Activated CD4-positive, CD25-positive, alpha-beta regulatory T cell treated with anti-CD3 and anti-CD28 coated beads, Interleukin-2, amount 50 U/mL, for 24 hours (primary cell): ENCODE data around the gene CREB3.
A peak's percentile ranks its signal among the peaks of the same experiment; 100 is the strongest.

Source experiments
- ATAC-seq, 2 donors: fragments of 150-1000 bp; cut with Tn5 transposase; one replicate each; pipeline ENCODE4 v1.10.0; 2021; ENCODE audit warnings: mild to moderate bottlenecking in 1 of 2, moderate library complexity in 1 of 2

CREB3 gene

DNA sequence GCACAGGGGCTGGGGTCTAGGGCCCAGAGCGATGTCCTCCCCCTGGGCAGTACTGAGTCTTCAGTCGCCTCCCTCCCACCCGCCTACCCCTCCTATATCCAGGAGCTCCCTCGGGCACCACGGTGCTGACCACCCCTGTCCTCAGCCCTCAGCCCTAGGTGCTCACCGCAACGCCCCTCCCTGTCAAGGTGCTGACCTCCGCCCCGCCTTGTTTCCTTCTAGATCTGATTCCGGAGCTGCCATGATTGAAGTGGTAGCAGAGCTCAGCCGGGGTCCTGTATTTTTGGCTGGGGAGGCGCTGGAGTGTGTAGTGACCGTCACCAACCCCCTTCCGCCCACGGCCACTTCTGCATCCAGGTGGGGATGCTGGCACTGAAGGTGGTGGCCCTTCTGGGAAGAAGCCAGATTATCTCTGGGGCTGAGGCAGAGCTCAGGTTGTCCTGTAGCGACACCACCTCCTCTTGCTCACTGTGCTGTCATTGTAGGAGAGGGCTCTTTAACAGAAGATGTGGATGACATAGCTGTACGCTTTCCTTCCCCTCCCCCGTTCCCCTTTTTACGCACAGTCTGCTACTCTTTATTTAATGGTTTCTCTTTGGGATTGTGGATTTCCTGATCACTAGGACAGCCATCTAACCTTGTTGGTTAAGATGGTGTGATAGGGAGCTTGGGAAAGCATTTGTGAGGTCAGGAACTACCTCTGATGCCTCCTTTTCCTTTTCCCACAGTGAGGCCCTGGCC lies 17.2 kb downstream of the CREB3 start:
- ATAC-seq, result peak; percentile 48 to 54

DNA sequence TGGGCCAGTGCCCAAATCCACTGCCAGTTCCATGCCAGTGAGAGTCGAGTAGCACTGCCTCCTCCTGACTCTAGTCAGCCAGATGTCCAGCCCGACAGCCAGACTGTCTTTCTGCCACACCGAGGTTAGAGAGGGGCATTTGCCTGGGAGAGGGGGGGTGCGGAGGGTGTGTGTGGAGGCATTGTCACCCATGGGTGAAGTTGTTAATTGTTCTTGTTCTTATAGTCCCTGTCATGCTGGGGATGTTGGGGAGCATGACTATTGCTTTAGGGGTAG lies 17.7 kb downstream of the CREB3 start:
- no peak for ATAC-seq

GRCh38 chr9:35753466-35753865 lies 21.0 kb downstream of the CREB3 start:
- no peak for ATAC-seq

- ATAC-seq, result no peak
Measured at GRCh38 chr9:35754264-35754663, 21.8 kb downstream of the CREB3 start, which contains the start of gene MSMP. Gene MSMP (minus strand): TSS chr9:35754276. CDS start chr9:35754129, 147 bp downstream.

- ATAC-seq, result no peak
Measured at GRCh38 chr9:35755071-35755470, 22.6 kb downstream of the CREB3 start.

DNA sequence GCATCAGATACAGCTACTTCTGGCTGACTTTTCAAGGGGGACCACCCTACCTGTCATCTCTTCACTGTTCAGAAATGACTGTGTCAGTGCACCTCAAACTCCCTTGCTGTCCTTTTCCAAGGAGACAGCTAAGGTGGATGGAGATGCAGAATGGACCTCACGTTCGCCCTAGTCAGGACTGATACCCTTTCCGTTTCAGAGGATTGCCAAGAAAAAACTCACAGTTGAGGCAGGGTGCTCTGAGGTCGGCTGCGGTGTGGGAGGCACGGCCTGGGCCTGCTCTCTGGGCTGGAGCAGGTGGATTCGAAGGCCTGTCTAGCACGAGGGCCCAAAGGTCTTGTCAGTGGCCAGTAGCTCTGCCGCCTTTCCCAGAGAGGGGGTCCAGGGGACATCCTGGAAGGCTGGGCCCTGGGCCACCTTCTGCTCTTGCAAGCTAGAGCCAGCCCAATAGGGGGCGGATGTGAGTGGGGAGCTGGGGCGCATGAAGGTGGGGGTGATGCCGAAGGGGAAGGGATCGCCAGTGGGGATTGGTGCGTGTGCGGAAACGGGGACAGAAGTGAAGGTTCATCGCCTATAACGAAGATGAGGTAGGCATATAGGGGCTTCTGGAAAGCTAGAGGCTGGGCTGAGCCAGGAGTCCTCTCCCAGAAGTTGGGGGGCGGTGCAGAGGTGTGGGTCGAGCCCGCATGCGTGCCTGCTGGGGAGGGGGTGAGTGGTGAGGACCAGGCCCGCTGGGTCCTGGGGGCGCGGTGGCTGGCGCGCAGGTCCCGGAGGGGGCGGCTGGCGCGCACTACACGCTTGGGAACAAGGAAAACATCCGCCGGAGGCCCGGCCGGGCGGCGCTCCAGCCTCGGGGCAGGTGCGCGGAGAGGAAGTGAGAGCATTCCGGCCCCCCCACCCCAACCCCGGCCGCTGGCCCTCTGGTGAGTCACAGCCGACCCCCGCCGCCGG lies 24.1 kb downstream of the CREB3 start:
- ATAC-seq, result peak; percentile 82 to 88

GRCh38 chr9:35757226-35757891 lies 24.9 kb downstream of the CREB3 start:
- ATAC-seq, result peak; percentile 16 to 31

- ATAC-seq, result no peak
Measured at GRCh38 chr9:35757892-35758275, 25.4 kb downstream of the CREB3 start.

DNA sequence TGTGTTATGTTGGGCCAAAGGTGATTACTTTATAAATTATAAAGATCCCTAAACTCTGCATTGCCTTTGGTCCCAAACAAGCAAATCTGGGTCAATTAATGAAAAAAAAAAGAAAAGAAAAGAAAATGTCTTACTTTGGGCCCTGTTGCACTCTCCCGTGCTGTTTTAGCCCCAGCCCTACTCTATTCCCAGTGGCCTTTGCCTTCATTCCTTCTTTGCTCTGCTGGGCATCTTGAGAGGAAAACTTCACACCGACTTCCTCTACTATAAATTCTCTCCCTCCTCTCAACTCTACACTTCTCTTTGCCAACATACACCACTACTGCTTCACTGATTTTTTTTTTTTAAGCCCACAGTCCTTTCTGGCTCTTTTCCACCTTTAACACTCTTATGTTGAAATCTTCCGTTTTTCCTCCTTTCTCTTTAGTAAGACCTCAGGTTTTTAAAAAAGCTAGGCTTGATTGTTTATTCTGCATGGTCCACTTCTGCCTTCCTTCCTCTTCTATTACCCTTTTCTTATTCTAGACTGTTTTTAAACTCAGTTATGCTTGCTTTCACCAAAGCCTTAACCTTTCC lies 26.1 kb downstream of the CREB3 start:
- no peak for ATAC-seq

DNA sequence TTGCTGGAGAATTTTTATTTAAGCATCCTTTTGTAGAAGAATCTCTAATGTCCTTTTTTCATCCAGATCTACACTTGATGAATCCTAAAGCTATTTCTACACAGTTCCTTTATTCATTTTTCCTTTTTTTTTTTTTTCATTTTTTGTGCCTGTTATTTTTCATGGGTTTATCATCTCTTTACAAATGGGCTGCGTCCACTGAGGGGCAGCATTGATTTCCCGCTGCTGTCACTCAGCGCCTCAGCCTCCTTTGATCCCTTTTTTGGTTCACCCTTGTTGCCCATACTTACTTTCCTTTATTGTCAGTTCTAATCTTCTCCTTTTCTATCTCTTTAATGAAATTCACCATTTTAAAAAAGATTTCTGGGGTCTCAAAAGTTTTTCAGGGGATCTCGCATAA lies 27.3 kb downstream of the CREB3 start:
- no peak for ATAC-seq

- no peak for ATAC-seq
Measured at GRCh38 chr9:35760651-35761050, 28.2 kb downstream of the CREB3 start.

GRCh38 chr9:35763181-35763580 lies 30.7 kb downstream of the CREB3 start:
- no peak for ATAC-seq

- ATAC-seq, result no peak
Measured at GRCh38 chr9:35763803-35764202, 31.3 kb downstream of the CREB3 start.

DNA sequence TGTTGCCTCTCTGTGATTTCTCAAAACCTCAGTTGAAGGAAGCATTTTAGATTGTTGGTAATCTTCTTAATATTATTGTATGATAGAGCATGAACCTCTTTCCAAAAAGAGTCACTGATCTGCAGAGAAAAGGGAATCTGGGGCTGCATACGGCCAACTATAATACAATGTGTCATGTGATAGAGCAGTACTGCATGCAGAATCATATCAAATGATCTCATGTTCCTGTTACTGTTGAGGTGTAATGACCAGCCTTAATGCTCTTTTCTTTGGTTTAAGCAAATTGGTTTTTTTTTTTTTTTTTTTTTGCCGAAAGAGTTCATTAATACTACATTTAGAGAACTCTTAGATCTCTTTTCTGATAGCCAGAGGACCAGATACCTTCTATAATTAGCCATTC lies 34.5 kb downstream of the CREB3 start:
- no peak for ATAC-seq

GRCh38 chr9:35767458-35767857 lies 35.0 kb downstream of the CREB3 start:
- ATAC-seq, result no peak

- no peak for ATAC-seq
Measured at GRCh38 chr9:35769763-35770162, 37.3 kb downstream of the CREB3 start.

DNA sequence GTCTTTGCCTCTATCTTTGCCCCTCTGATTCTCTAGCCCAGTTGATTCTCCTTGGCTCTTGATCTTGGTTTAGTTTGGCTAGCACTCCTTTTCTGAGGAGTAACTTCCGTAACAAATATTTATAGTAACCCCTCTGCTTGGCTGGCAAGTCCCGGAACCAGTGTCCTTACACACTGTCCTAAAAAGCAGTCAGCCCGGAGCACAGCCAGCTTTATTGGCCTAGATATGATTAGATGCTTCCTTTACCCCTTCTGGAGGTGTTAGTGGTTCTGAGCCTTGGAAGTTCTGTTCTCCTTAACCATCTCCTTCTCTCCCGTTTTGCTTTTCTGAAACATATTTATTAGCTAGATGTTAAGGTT lies 38.6 kb downstream of the CREB3 start:
- ATAC-seq, result no peak

GRCh38 chr9:35771534-35771933 lies 39.1 kb downstream of the CREB3 start:
- ATAC-seq, result no peak

GRCh38 chr9:35771943-35772342 lies 39.5 kb downstream of the CREB3 start:
- ATAC-seq, result no peak

DNA sequence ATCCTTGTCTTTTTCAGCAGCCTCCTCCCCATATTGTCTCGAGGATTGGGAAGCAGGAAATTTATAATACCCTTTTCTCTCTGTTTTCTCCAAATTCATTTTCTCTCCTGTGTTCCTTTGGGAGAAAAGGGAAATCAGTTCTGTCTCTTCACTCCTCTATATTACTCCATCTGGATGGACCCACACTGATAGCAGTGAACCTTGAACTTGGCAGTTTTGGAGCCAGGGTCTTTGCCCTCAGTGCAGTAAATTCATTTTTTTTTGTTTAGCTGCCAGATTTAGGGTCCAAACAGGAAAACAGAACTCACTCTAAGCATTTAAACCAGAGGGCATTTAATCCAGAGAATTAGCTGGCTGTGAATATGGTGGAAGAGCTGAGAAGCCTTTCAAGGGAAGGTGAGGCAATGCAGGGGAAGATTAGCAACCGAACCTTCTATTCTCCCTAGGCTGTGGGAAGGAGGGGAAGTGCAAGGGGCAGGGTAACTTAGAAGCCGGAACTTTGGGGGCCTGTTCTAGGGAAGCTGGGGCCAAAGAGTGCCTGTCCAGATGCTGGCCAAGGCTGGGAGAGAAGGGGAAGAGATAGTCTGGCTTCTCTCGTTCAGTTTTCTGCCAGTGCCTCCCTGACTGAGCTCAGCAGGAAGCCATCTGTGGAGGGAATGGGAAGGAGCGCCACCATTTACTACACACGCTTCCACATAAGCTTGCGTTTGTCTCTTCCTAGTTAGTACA lies 42.6 kb downstream of the CREB3 start:
- no peak for ATAC-seq

GRCh38 chr9:35776018-35776417 lies 43.6 kb downstream of the CREB3 start:
- ATAC-seq, result peak in 1 of 2 donors; percentile 45

DNA sequence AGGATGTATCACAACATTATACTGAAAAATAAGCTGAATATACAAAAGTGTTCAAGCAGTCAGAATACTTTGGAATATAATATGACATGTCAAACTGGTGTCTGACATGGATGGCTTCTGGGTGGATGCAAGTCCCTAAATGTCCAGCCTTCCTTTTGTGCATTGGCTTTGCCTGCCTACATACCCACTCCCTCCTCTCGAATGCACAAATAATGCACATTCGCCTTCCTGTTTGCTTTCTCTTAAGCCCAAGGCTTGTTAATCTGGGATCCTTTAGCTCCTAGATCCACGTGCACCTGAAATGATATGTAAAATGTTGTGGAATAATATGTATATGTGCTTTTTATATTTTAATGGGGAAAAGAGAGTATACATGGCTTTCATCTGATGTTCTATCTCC lies 46.0 kb downstream of the CREB3 start:
- ATAC-seq, result no peak

DNA sequence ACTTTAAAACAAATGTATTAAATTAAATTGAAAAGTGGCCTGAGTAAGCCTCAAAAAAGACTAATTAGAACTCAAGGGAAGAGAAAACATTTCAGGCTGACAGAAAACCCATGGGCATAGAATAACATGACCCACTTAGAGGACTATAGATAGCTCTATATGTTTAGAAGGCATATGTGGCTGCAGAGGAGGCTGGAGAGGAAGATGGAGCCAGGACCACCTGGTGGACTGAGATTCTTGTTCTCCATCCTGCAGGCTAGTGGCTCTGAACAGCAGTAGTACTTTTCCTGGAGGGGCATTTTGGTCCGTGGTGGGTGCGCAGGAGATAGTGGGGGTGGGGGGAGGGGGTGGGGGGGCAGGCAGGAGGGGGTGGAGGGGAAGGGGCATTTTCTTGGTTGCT lies 48.6 kb downstream of the CREB3 start:
- ATAC-seq, result no peak
